NCI-H1694 treated with DMSO at 0.1 percent for 48 hours (cell line): Measurements from ENCODE around the gene CPA1.

ENCODE experiments used
- DNase-seq: peaks from one replicate; lab custom pipeline; 2025; lab: John Stamatoyannopoulos, UW

CPA1 gene

GRCh38 chr7:130395421-130395820 lies 15.1 kb downstream of the CPA1 start:
- DNase-seq: no peak

DNA sequence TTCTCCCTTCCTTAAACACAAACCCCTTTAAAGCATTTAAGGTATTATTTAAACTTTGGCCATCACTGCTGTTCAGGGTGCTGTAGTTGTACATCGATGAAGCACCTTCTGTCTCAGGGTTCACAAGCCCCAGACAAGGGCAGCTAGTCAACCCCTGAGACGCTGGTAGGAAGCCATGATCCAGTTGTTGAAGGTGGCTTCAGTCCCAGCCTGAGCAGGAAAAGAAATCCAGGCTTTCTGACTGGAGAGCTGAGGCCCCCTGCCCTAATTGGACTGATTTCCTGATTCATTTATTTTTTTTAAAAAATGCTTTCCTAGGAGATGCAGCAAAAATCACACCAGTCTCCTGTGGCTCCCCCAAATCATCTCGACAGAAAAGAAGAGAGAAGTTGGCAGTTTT lies 15.8 kb downstream of the CPA1 start:
- DNase-seq: no peak

GRCh38 chr7:130397051-130397757 lies 16.9 kb downstream of the CPA1 start:
- DNase-seq: no peak

DNA sequence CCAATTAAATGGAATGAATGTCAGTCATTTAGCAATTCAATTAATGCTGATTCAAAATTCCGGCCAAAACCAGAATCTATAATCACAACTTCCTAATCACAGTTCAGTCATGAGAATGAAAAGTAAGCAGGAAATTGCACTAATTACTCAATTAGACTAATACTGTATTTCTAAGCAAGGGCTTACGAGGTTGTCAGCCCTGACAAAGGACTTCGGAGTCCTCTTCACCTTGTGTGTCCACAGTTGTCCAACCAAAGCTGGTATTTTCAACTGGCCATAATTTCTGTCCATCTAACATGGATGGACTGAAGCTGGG lies 17.4 kb downstream of the CPA1 start:
- DNase-seq: no peak

DNA sequence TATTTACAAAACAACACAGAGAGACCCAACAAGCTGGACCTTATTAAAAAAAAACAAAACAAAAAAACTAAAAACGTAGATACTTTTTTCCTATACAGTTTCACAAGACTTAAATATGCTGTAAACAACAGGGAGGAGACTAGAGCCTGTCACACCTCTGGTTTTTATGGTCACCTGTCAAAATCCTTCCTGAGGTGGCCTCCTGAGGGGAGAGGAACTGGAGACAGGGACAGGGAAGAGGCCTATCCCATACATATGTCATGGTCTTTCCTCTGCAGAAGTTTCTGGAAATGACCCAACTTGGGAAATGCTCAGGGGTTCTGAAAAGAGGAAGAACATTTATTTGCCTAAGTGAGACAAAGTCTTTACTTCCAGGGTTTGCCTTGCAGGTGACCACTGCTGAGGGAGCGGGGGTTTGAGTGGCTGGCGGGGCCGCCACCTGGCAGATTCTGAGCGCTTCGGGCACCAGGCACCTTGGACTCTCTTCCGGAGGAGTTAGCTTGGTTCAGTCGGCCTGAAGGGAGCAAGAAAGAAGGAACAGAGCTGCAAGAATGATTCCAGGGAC lies 18.3 kb downstream of the CPA1 start:
- no peak for DNase-seq

- no peak for DNase-seq
Observed at GRCh38 chr7:130400120-130400572, 19.9 kb downstream of the CPA1 start.

DNA sequence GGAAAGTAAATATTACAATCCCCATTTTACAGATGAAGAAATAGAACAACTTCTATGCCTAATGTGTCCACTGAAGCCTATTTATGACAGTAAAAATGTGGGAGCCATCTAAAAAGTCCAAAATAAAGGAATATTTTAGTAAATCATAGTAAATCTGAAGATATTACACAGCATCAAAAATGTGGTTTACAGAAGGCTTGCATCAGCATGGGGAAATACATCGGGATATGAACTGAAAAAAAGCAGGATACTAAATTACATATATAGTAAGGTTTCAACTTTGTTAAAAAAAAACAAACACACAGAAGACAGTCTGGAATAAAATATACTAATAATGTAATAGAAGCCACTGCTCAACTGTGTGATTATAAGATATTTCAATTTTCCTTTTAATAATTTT lies 20.8 kb downstream of the CPA1 start:
- no peak for DNase-seq

DNA sequence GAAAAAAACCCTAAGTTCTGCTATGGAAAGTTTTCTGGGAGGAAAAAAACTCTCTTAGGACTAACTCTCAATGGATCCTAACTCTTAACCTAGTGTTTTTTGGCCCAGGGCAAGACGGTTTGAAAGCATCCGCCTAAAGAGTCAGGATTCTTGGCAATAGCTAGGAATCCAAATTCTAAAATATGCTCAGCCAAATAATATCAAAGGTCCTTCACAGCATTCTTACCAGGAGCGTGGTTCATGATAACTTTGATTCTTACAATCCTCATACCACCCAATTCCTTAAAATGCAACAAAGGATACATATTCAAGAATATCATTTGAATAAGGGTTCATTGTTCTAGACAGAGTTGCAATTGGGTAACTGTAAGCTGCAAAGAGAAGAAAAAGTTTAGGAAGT lies 21.3 kb downstream of the CPA1 start:
- DNase-seq: no peak

GRCh38 chr7:130405003-130405402 lies 24.7 kb downstream of the CPA1 start:
- no peak for DNase-seq

- DNase-seq: peak; percentile 34
Observed at GRCh38 chr7:130409067-130409711, 28.9 kb downstream of the CPA1 start.

DNA sequence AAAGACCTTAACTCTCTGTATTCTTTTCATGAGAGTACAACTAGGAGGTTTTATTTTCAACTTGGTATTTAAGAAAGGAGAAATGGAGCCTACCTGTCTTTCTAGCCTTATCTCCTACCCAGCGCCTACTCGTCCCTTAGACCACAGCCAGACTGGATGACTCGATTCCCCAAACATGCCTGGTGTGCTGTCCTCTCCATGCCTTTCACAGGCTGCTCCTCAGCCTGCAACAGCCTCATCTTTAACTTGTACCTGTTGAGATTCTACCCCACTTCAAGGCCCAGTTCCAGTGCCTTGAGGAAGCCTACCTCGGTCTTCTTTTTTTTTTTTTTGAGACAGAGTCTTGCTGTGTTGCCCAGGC lies 29.4 kb downstream of the CPA1 start:
- DNase-seq: no peak

DNA sequence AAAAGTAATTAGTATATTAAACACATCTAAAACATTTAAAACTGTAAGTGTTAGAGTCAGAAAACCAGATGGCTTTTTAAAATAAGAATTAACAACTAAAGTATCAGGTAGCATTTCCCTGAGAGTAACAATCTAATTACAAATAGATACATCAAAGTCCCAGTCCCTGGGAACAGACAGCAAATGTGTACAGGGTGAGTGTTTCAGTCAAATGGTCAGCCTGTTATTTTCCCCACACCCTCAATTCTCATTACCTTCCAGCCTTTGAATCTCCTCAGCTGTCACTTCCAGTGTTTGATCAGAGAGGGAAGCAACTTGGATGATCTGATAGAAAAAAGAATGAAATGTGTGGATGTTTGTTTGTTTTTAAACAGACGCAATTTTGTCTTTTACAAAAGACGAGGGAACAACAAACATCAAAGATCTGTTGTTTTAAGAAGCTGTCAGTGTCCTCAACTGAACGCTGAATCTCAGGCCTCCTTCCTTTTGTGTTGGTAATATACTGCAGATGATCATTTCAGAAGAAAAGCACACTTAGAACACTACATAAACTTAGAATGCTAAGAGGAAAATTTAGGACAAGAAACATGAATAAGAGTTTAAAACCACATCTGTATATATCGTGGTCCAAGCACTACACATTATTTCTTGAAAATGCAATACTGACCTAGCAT lies 30.7 kb downstream of the CPA1 start:
- no peak for DNase-seq

- no peak for DNase-seq
Observed at GRCh38 chr7:130413201-130413600, 32.9 kb downstream of the CPA1 start.

DNA sequence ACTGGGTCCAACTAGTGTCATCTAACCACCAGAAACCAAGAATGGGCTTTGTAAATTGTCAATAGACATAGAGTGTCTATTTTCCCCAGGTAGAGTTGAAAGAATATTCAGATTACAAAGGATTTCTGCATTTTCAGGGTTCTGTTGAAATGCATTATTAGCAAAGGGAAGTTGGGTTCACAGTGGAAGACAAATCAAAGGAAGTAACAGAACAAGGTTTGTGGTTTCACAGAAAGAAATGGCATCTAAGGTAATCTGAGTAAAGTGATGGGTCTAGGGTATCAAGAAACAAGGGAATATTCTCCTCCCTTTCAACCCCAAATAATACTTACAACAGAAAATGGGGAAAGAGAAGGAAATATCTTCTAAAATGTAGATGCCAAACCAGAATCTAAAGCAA lies 34.7 kb downstream of the CPA1 start:
- no peak for DNase-seq

- DNase-seq: no peak
Observed at GRCh38 chr7:130417213-130417612, 36.9 kb downstream of the CPA1 start.

- DNase-seq: no peak
Observed at GRCh38 chr7:130418306-130418705, 38.0 kb downstream of the CPA1 start.

- no peak for DNase-seq
Observed at GRCh38 chr7:130419658-130420057, 39.4 kb downstream of the CPA1 start.

DNA sequence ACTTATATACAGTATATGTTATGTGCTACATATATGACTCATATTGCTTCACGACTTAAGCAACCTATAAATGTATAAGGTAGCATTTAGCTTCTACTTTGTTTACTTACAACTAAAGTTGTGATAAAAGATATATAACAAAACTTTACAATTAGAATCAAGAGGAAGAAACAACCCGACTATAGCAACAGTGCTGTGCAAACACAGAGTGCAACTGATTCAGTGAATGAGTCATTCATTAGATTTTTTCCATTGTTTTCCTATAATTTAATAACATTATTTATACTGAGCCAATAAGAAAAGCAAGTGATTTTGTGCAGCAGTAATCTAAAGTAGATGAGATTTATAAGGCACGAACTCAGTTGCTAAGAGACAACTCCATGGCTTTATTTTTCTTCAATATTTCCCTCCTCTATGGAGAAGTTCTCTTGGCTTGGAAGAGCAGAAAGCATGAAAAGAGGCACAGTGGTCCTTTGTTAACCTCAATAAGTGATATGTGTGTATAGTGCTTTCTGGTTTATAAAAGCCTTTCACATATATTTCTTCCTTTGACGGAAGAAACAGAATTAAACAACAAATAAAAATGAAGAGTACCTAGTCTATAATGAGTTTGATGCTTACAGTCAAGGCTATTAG lies 40.8 kb downstream of the CPA1 start:
- no peak for DNase-seq

- no peak for DNase-seq
Observed at GRCh38 chr7:130421684-130422083, 41.4 kb downstream of the CPA1 start.

- no peak for DNase-seq
Observed at GRCh38 chr7:130423501-130424037, 43.3 kb downstream of the CPA1 start.

DNA sequence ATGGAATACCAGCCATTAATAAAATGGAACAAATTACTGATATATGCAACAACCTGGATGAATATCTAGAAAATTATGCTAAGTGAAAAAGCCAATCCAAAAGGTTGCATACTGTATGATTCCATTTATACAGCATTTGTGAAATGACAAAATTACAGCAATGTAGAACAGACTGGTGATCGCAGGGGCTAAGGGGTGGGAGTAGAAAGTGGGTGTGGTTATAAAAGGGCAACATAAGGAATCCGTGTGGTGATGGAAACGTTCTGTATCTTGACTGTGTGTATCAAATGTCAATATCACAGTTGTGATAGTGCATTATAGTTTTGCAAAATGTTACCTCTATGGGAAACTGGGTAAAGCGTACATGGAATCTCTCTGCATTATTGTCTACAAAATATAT lies 45.5 kb downstream of the CPA1 start:
- no peak for DNase-seq

- no peak for DNase-seq
Observed at GRCh38 chr7:130426564-130426963, 46.3 kb downstream of the CPA1 start.
